CD14-positive monocyte (primary cell): ENCODE measurements around the gene PAK4. TPM values are rescaled to one million over a fixed set of nuclear protein-coding genes. Genes with fewer than 3 reads are reported as not detected.

ENCODE experiments used
- DNase-seq, 3 donors: peaks; one replicate each; pipeline ENCODE4 v3.0.0-alpha.2; 2011 to 2022
- H2AFZ ChIP-seq: 2 replicates; pipeline ENCODE4 v1.6.0; 2012; ENCODE audit warnings: mild to moderate bottlenecking, low read depth, low read length, inconsistent platforms; ENCODE audit not compliant: insufficient read depth, poor library complexity, severe bottlenecking
- H3K27ac ChIP-seq, 2 donors: 1 replicate in 1 of 2; 2 replicates in 1 of 2; pipeline ENCODE4 v1.5.1; 2012 to 2013; ENCODE audit warnings: low read length in 2 of 2, control low read depth in 1 of 2, inconsistent platforms in 1 of 2, low read depth in 1 of 2, mild to moderate bottlenecking in 1 of 2
- H3K27me3 ChIP-seq, 2 donors: one replicate each; pipeline versions ENCODE4 v1.6.0 to v1.6.1; 2011 to 2013; ENCODE audit warnings: low read length in 2 of 2; ENCODE audit not compliant: control insufficient read depth in 2 of 2, insufficient read depth in 2 of 2
- H3K36me3 ChIP-seq, 2 donors: replicated peaks in 1 of 2; 1 replicate in 1 of 2; 2 replicates in 1 of 2; pipeline versions ENCODE4 v1.5.1 to v1.6.1; 2012 to 2013; ENCODE audit warnings: low read length in 2 of 2, control low read depth in 1 of 2, inconsistent platforms in 1 of 2, mild to moderate bottlenecking in 1 of 2; ENCODE audit not compliant: insufficient read depth in 2 of 2, control insufficient read depth in 1 of 2
- H3K4me1 ChIP-seq, 2 donors: 1 replicate in 1 of 2; 2 replicates in 1 of 2; pipeline versions ENCODE4 v1.5.1 to v1.6.1; 2012 to 2013; ENCODE audit warnings: low read length in 2 of 2, control low read depth in 1 of 2, inconsistent platforms in 1 of 2, mild to moderate bottlenecking in 1 of 2, moderate library complexity in 1 of 2; ENCODE audit not compliant: insufficient read depth in 2 of 2, control insufficient read depth in 1 of 2
- H3K4me2 ChIP-seq: replicated peaks from 2 replicates; pipeline ENCODE3; 2012; ENCODE audit warnings: low read length, moderate library complexity, mild to moderate bottlenecking; ENCODE audit not compliant: poor library complexity, severe bottlenecking; ENCODE audit errors: extremely low read depth
- H3K4me3 ChIP-seq, 3 experiments: fragments of 200-600 bp in 1 of 3; sonication (generic) in 1 of 3; replicated peaks in 1 of 3; 1 replicate in 2 of 3; 2 replicates in 1 of 3; pipeline ENCODE4 v1.5.1; 2011 to 2013; ENCODE audit warnings: low read length in 3 of 3, mild to moderate bottlenecking in 3 of 3, control low read depth in 2 of 3, low read depth in 2 of 3, inconsistent platforms in 1 of 3, moderate library complexity in 1 of 3
- H3K79me2 ChIP-seq: 2 replicates; pipeline ENCODE4 v1.6.0; 2012; ENCODE audit warnings: mild to moderate bottlenecking, control low read depth, inconsistent platforms, low read length, moderate library complexity; ENCODE audit not compliant: insufficient read depth
- H3K9ac ChIP-seq: 2 replicates; pipeline ENCODE4 v1.6.0; 2017; ENCODE audit warnings: low read length, mild to moderate bottlenecking; ENCODE audit not compliant: insufficient read depth, poor library complexity, severe bottlenecking
- H3K9me3 ChIP-seq, 2 donors: replicated peaks in 1 of 2; 1 replicate in 1 of 2; 2 replicates in 1 of 2; pipeline versions ENCODE4 v1.5.1 to v1.6.1; 2012 to 2013; ENCODE audit warnings: low read length in 2 of 2, control low read depth in 1 of 2; ENCODE audit not compliant: control insufficient read depth in 1 of 2, insufficient read depth in 1 of 2
- H4K20me1 ChIP-seq: 2 replicates; pipeline ENCODE4 v1.6.0; 2012; ENCODE audit warnings: mild to moderate bottlenecking, low read length, control low read depth, moderate library complexity; ENCODE audit not compliant: insufficient read depth
- H3K27ac Mint-ChIP-seq, 7 donors: one replicate each; pipeline ENCODE4 v1.8.0; 2020; ENCODE audit warnings: mild to moderate bottlenecking in 7 of 7, mixed read lengths in 7 of 7, moderate library complexity in 6 of 7, inconsistent platforms in 2 of 7
- H3K27me3 Mint-ChIP-seq, 3 donors: one replicate each; pipeline ENCODE4 v1.8.0; 2021 to 2022; ENCODE audit warnings: low read depth in 3 of 3, mild to moderate bottlenecking in 3 of 3, mixed read lengths in 3 of 3, moderate library complexity in 3 of 3, inconsistent platforms in 1 of 3
- H3K36me3 Mint-ChIP-seq, 2 donors: one replicate each; pipeline ENCODE4 v1.8.0; 2020; ENCODE audit warnings: mixed read lengths in 2 of 2, inconsistent platforms in 1 of 2, mild to moderate bottlenecking in 1 of 2
- H3K4me1 Mint-ChIP-seq: one replicate; pipeline ENCODE4 v1.8.0; 2020; ENCODE audit warnings: mild to moderate bottlenecking, mixed read lengths
- H3K4me3 Mint-ChIP-seq, 2 donors: one replicate each; pipeline ENCODE4 v1.8.0; 2020; ENCODE audit warnings: mild to moderate bottlenecking in 2 of 2, mixed read lengths in 2 of 2, moderate library complexity in 1 of 2
- H3K9me3 Mint-ChIP-seq, 7 donors: one replicate each; pipeline ENCODE4 v1.8.0; 2020 to 2022; ENCODE audit warnings: mixed read lengths in 7 of 7, mild to moderate bottlenecking in 6 of 7, moderate library complexity in 6 of 7, inconsistent platforms in 2 of 7
- WGBS: methylation state at CpG from one replicate; pipeline ENCODE4 v1.1.5; 2013; ENCODE audit warnings: missing lambda C conversion rate; ENCODE audit not compliant: insufficient coverage; 5-methylcytosine and 5-hydroxymethylcytosine counted together
- intact Hi-C, 2 donors: fragments of 100-400 bp; cut with micrococcal nuclease; formaldehyde crosslinking; loops; one replicate each; pipeline versions ENCODE4 v1.15.0 to v1.15.1; 2023
- polyA plus RNA-seq, 3 donors: library from polyadenylated mRNA; depleted of rRNA in 1 of 3; unstranded in 2 of 3; stranded (reverse) in 1 of 3; fragments of 300-500 nt in 2 of 3; fragments of >200 nt in 1 of 3; fragmentation: Illumina TruSeq in 2 of 3; gene quantifications; 1 replicate in 2 of 3; 2 replicates in 1 of 3; pipeline ENCODE4 v1.2.3, GENCODE V29; 2012 to 2021
- TF ChIP-seq, protein P1 (sequence below): fragments of 200-600 bp; IDR thresholded peaks from one replicate; pipeline ENCODE4 v1.8.0; 2022; ENCODE audit warnings: antibody characterized with exemption, mild to moderate bottlenecking

The PAK4 gene
- polyA plus RNA-seq, 3 donors, result 1.3 to 11.3 (median 1.5) TPM

DNA sequence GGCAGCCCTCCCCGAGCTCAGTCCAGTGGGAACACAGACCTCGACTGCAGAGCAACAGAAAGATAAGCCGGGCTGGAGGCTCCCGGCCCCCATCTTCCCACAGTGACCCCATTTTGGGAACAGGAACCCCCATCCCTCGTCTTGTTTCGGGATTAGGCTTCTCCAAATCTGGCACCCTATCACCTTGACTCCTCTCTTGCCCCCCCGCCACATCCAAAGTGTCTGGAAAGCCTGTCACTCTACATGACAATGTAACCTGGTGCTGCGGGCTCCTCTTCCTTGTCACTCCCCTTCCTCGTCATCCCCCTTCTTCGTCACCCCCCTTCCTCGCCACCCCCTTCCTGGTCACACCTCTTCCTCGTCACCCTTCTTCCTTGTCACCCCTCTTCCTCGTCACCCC is 10.1 kb downstream of the PAK4 start:
- H3K9me3 Mint-ChIP-seq, result no peaks in the 10 kb centered on the region
- intact Hi-C loops, result no loop called here
- H3K27me3 Mint-ChIP-seq, result no peaks in the 10 kb centered on the region
- no peaks in the 10 kb centered on the region for H3K9me3 ChIP-seq
- no peak overlapping the region for H3K4me3 Mint-ChIP-seq
- TF ChIP-seq, protein P1, sequence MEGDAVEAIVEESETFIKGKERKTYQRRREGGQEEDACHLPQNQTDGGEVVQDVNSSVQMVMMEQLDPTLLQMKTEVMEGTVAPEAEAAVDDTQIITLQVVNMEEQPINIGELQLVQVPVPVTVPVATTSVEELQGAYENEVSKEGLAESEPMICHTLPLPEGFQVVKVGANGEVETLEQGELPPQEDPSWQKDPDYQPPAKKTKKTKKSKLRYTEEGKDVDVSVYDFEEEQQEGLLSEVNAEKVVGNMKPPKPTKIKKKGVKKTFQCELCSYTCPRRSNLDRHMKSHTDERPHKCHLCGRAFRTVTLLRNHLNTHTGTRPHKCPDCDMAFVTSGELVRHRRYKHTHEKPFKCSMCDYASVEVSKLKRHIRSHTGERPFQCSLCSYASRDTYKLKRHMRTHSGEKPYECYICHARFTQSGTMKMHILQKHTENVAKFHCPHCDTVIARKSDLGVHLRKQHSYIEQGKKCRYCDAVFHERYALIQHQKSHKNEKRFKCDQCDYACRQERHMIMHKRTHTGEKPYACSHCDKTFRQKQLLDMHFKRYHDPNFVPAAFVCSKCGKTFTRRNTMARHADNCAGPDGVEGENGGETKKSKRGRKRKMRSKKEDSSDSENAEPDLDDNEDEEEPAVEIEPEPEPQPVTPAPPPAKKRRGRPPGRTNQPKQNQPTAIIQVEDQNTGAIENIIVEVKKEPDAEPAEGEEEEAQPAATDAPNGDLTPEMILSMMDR, result no peak
- H3K4me2 ChIP-seq, result no peak overlapping the region
- DNase-seq, result no peak
- peaks cover 31% of the 10 kb centered on the region for H3K4me1 Mint-ChIP-seq
- no peaks in the 10 kb centered on the region for H3K36me3 ChIP-seq
- H3K27me3 ChIP-seq, result no peaks in the 10 kb centered on the region
- WGBS, result 88% methylated on average over 10 of the region's 13 CpGs
- peaks cover 73% of the 10 kb centered on the region for H3K79me2 ChIP-seq
- no peak overlapping the region for H3K4me3 ChIP-seq
- H3K36me3 Mint-ChIP-seq, result peaks cover 2 to 6% of the 10 kb centered on the region in 2 donors
- H4K20me1 ChIP-seq, result peaks cover 62% of the 10 kb centered on the region
- peak overlapping the region in 1 of 7 donors; percentile 9 for H3K27ac Mint-ChIP-seq
- H3K4me1 ChIP-seq, result peaks cover 6 to 13% of the 10 kb centered on the region in 2 donors
- no peak overlapping the region for H3K9ac ChIP-seq
- H3K27ac ChIP-seq, result no peak overlapping the region
- H2AFZ ChIP-seq, result no peak overlapping the region

DNA sequence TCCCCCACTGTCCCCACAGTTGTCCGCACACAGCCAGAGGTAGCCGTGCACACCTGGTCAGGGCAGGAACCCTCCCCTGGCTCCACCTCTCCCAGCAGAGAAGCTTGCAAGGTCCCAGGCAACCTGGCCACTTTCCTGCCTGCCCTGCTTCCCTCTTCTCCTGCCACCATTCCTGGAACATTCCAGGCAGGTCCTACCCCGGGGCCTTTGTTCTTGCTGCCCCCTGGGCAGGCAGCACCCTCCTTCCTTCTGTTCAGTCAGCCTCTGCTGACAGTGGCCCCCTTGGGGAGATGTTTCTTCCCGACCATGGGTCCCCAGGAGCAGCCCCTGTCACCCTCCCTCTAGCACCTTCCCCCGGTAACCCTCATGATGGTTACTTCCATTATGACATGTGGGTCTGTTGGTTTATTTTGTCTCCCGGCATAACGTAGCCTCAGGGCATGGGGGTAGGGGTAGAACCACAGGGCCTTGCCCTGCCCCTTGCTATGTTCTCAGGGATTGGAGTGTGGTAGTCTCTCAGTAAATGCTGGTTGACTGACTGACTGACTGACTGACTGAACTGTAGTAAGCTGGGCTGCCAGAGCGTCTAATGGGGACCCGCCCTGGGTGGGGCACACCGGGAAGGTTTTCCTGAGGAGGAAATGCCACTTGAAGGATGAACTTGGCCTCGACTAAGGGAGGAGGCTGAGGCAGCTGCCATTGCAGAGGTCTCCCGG is 10.8 kb downstream of the PAK4 start:
- no peaks in the 10 kb centered on the region for H3K27me3 Mint-ChIP-seq
- H3K27ac Mint-ChIP-seq, result peak overlapping the region in 4 of 7 donors; percentile 18 to 66 (median 60)
- Histone ChIP-seq H3K9me3 (no peaks in the 10 kb centered on the region), H3K4me3 (no peak overlapping the region), H3K27ac (no peak overlapping the region), H3K27me3 (no peaks in the 10 kb centered on the region), H4K20me1 (peaks cover 66% of the 10 kb centered on the region), H3K4me1 (peaks cover 6 to 13% of the 10 kb centered on the region in 2 donors), H3K9ac (peak overlapping the region; percentile 8), H2AFZ (no peak overlapping the region), H3K79me2 (peaks cover 67% of the 10 kb centered on the region), H3K4me2 (no peak overlapping the region), H3K36me3 (no peaks in the 10 kb centered on the region)
- TF ChIP-seq, protein P1, result no peak
- H3K4me3 Mint-ChIP-seq, result no peak overlapping the region
- H3K9me3 Mint-ChIP-seq, result no peaks in the 10 kb centered on the region
- H3K36me3 Mint-ChIP-seq, result peaks cover 4% of the 10 kb centered on the region in 2 donors
- DNase-seq, result no peak
- peaks cover 27% of the 10 kb centered on the region for H3K4me1 Mint-ChIP-seq
- intact Hi-C loops, result no loop called here
- 81% methylated on average over 10 of the region's 12 CpGs for WGBS
